Measurements from ENCODE around the gene RHOF. TPM values are rescaled to one million over a fixed set of nuclear protein-coding genes. Genes with fewer than 3 reads are reported as not detected.

Gene RHOF
- total RNA-seq, 1 experiment from 2014 or later = 116 TPM

GRCh38 chr12:121823727-121824115 lies 30.2 kb upstream of the RHOF start:
- Histone ChIP-seq H3K9ac (ENCODE audit: low read length) (no peak overlapping the region), H3K9me2 (ENCODE audit: insufficient read depth) (no peaks in the 10 kb centered on the region), H3K4me3 (replicated peaks in 1 of 2; ENCODE audit: low read depth in 1 of 2, low read length in 2 of 2) (no peak overlapping the region), H3K9me3 (ENCODE audit: control insufficient read depth in 1 of 2, insufficient read depth in 1 of 2, low read depth in 1 of 2, low read length in 2 of 2) (no peaks in the 10 kb centered on the region), H3K27ac (ENCODE audit: low read depth, low read length) (no peak overlapping the region), H3K36me3 (ENCODE audit: control insufficient read depth in 1 of 2, insufficient read depth in 2 of 2, low read length in 2 of 2) (peaks cover 24 to 34% of the 10 kb centered on the region in 2 experiments; a peak in 3 of 4 replicates), H2AFZ (ENCODE audit: low read depth, low read length, poor library complexity, severe bottlenecking) (no peak overlapping the region), H4K20me1 (ENCODE audit: insufficient read depth) (no peaks in the 10 kb centered on the region), H3K79me2 (ENCODE audit: insufficient read depth, low read length) (no peaks in the 10 kb centered on the region; the same call in 1 of the 2 replicates), H3K4me1 (ENCODE audit: control insufficient read depth in 1 of 2, insufficient read depth in 2 of 2, low read length in 2 of 2) (no peaks in the 10 kb centered on the region), H3K4me2 (ENCODE audit: low read length) (no peak overlapping the region), H3K27me3 (ENCODE audit: insufficient read depth, low read length) (no peaks in the 10 kb centered on the region)
- no peak for TF ChIP-seq CTCF (IDR thresholded peaks at IDR 0.05 in 2 of 3, conservative IDR thresholded peaks at IDR 0.05 in 1 of 3; ENCODE audit: borderline replicate concordance in 1 of 3, insufficient read depth in 1 of 3, low read depth in 2 of 3, low read length in 2 of 3)
- no peak for TF ChIP-seq ZNF274 (IDR thresholded peaks at IDR 0.05; ENCODE audit: low read depth, low read length)
- no peak for TF ChIP-seq SP1 (IDR thresholded peaks at IDR 0.05; ENCODE audit: low read depth)
- TF ChIP-seq EZH2 (IDR thresholded peaks at IDR 0.05) = no peak
- no peak for TF ChIP-seq CBX3 (IDR thresholded peaks at IDR 0.05; ENCODE audit: low read depth)
- TF ChIP-seq SRF (IDR thresholded peaks at IDR 0.05; ENCODE audit: low read depth) = no peak
- TF ChIP-seq ELF1 (IDR thresholded peaks at IDR 0.05; ENCODE audit: borderline replicate concordance, low read depth) = no peak
- no peak for TF ChIP-seq EZH2phosphoT487 (IDR thresholded peaks at IDR 0.05; ENCODE audit: borderline replicate concordance)
- no peak for TF ChIP-seq SIN3A (IDR thresholded peaks at IDR 0.05; ENCODE audit: low read depth)
- TF ChIP-seq ZFX (IDR thresholded peaks at IDR 0.05) = no peak
- no peak for TF ChIP-seq ZBTB33 (IDR thresholded peaks at IDR 0.05; ENCODE audit: extremely low read depth, insufficient replicate concordance, low read length)
- no peak for TF ChIP-seq JUND (IDR thresholded peaks at IDR 0.05)
- no peak for TF ChIP-seq EGR1 (IDR thresholded peaks at IDR 0.05; ENCODE audit: low read depth)
- no peak for TF ChIP-seq POLR2A (IDR thresholded peaks at IDR 0.05; ENCODE audit: borderline replicate concordance, extremely low read depth, insufficient read depth, insufficient read length)
- TF ChIP-seq POLR2AphosphoS5 (IDR thresholded peaks at IDR 0.05; ENCODE audit: low read depth, low read length) = no peak
- no peak for TF ChIP-seq CEBPB (IDR thresholded peaks at IDR 0.05; ENCODE audit: low read depth)
- no peak for TF ChIP-seq RAD21 (IDR thresholded peaks at IDR 0.05; ENCODE audit: low read depth)
- POLR2A ChIA-PET = no interaction called here
- CTCF ChIA-PET = no interaction called here
- TSS peak; percentile 31 for BruUV-seq (replicated peaks)
- DNase-seq (ENCODE audit: low read depth, low spot score) (no peak), ATAC-seq (no peak)
- intact Hi-C loops (cut with micrococcal nuclease) = no loop called here
- RAD21 ChIA-PET (ENCODE audit: low non-redundant PET in 1 of 2, low total read pairs in 2 of 2, uncharacterized antibody in 2 of 2, unreplicated experiment in 2 of 2) = no interaction called here

Measured in HCT116 (cell line).